HG03064 (cell line): Measurements from ENCODE around the gene ZC3H12C.

ENCODE experiments used
- ATAC-seq: cut with Tn5 transposase; IDR thresholded peaks from one replicate; pipeline ENCODE4 v1.9.1; 2021; ENCODE audit warnings: low read depth; ENCODE audit not compliant: unreplicated experiment

The ZC3H12C gene

GRCh38 chr11:110147962-110148709 is 54.9 kb downstream of the ZC3H12C start:
- ATAC-seq, result no peak

GRCh38 chr11:110148775-110149744 is 55.9 kb downstream of the ZC3H12C start:
- ATAC-seq, result no peak

GRCh38 chr11:110152199-110152598 is 59.0 kb downstream of the ZC3H12C start:
- ATAC-seq, result no peak

GRCh38 chr11:110153474-110153873 is 60.3 kb downstream of the ZC3H12C start:
- ATAC-seq, result no peak

GRCh38 chr11:110156503-110156902 is 63.3 kb downstream of the ZC3H12C start:
- no peak for ATAC-seq

- ATAC-seq, result no peak
Measured at GRCh38 chr11:110158317-110159200, 65.4 kb downstream of the ZC3H12C start.

- ATAC-seq, result no peak
Measured at GRCh38 chr11:110159476-110159875, 66.3 kb downstream of the ZC3H12C start.

GRCh38 chr11:110160016-110160415 is 66.8 kb downstream of the ZC3H12C start:
- ATAC-seq, result no peak

- no peak for ATAC-seq
Measured at GRCh38 chr11:110160437-110160836, 67.2 kb downstream of the ZC3H12C start.

- no peak for ATAC-seq
Measured at GRCh38 chr11:110161061-110161460, 67.9 kb downstream of the ZC3H12C start.

- no peak for ATAC-seq
Measured at GRCh38 chr11:110162216-110162615, 69.0 kb downstream of the ZC3H12C start.

GRCh38 chr11:110165039-110165925 is 72.1 kb downstream of the ZC3H12C start:
- ATAC-seq, result no peak

GRCh38 chr11:110168033-110168803 is 75.0 kb downstream of the ZC3H12C start:
- no peak for ATAC-seq

- no peak for ATAC-seq
Measured at GRCh38 chr11:110169738-110170137, 76.5 kb downstream of the ZC3H12C start.

- ATAC-seq, result no peak
Measured at GRCh38 chr11:110172468-110173065, 79.4 kb downstream of the ZC3H12C start.

GRCh38 chr11:110173811-110174644 is 80.8 kb downstream of the ZC3H12C start:
- ATAC-seq, result peak; percentile 54

- no peak for ATAC-seq
Measured at GRCh38 chr11:110174645-110175310, 81.6 kb downstream of the ZC3H12C start.
